IMR-90 (cell line): ENCODE results near the gene S1PR4. TPM values are rescaled to one million over a fixed set of nuclear protein-coding genes. Genes with fewer than 3 reads are reported as not detected.

Experiments used
- ATAC-seq: fragments of 200-7000 bp; cut with Tn5 transposase; 2 replicates; pipeline ENCODE4 v1.9.1; 2020; ENCODE audit warnings: low read depth, mild to moderate bottlenecking, moderate library complexity
- BruUV-seq: library from RNA; stranded (reverse); fragments of 400-500 nt; replicated peaks from 2 replicates; lab custom pipeline; 2021; lab: Mats Ljungman, UMichigan
- CTCF ChIA-PET: fragments of 300-600 bp; formaldehyde crosslinking; extraction: SDS; loops from one replicate; lab custom pipeline; 2021; ENCODE audit warnings: antibody characterized with exemption; lab: Yijun Ruan, JAX
- POLR2A ChIA-PET: fragments of 300-600 bp; sonication (Branson Sonifier 250); formaldehyde crosslinking; loops from one replicate; lab custom pipeline; 2022; ENCODE audit warnings: antibody characterized with exemption; ENCODE audit not compliant: unreplicated experiment; lab: Charles Lee
- DNase-seq: peaks from one replicate; pipeline ENCODE4 v3.0.0; 2013
- H2AFZ ChIP-seq: replicated peaks from 2 replicates; pipeline ENCODE3; 2013; ENCODE audit warnings: low read length, mild to moderate bottlenecking; ENCODE audit not compliant: poor library complexity
- H2AK5ac ChIP-seq: 2 replicates; pipeline ENCODE4 v1.6.1; 2013; ENCODE audit warnings: low read depth, low read length, inconsistent platforms
- H2AK9ac ChIP-seq: replicated peaks from 2 replicates; pipeline ENCODE3; 2013; ENCODE audit warnings: mild to moderate bottlenecking, low read depth, low read length, moderate library complexity; ENCODE audit not compliant: poor library complexity
- H2BK120ac ChIP-seq: 2 replicates; pipeline ENCODE4 v1.6.1; 2013; ENCODE audit warnings: low read depth, low read length, inconsistent platforms
- H2BK15ac ChIP-seq: 3 replicates; pipeline ENCODE4 v1.6.1; 2013; ENCODE audit warnings: low read depth, low read length, inconsistent platforms
- H2BK20ac ChIP-seq: 2 replicates; pipeline ENCODE4 v1.6.1; 2013; ENCODE audit warnings: low read depth, mild to moderate bottlenecking, inconsistent platforms, low read length, moderate library complexity
- H2BK5ac ChIP-seq: 2 replicates; pipeline ENCODE4 v1.6.1; 2013; ENCODE audit warnings: mild to moderate bottlenecking, low read depth, low read length, inconsistent platforms; ENCODE audit not compliant: poor library complexity, severe bottlenecking
- H3K14ac ChIP-seq: replicated peaks from 2 replicates; pipeline ENCODE4 v1.6.1; 2013; ENCODE audit warnings: low read depth, low read length, inconsistent platforms
- H3K18ac ChIP-seq: 2 replicates; pipeline ENCODE4 v1.6.1; 2013; ENCODE audit warnings: low read depth, low read length, control low read depth
- H3K23ac ChIP-seq: 2 replicates; pipeline ENCODE4 v1.6.1; 2013; ENCODE audit warnings: low read depth, low read length, inconsistent platforms
- H3K27ac ChIP-seq: 2 replicates; pipeline ENCODE4 v1.5.1; 2013; ENCODE audit warnings: mild to moderate bottlenecking, control low read depth, low read length; ENCODE audit not compliant: insufficient read depth
- H3K27me3 ChIP-seq: 2 replicates; pipeline ENCODE4 v1.6.1; 2013; ENCODE audit warnings: low read length; ENCODE audit not compliant: control insufficient read depth, insufficient read depth
- H3K36me3 ChIP-seq: 2 replicates; pipeline ENCODE4 v1.6.1; 2013; ENCODE audit warnings: low read length, mixed read lengths; ENCODE audit not compliant: control insufficient read depth, insufficient read depth
- H3K4ac ChIP-seq: 2 replicates; pipeline ENCODE4 v1.6.1; 2013; ENCODE audit warnings: low read depth, low read length, inconsistent platforms
- H3K4me1 ChIP-seq: 2 replicates; pipeline ENCODE4 v1.6.1; 2013; ENCODE audit warnings: low read length, mixed read lengths; ENCODE audit not compliant: control insufficient read depth, insufficient read depth
- H3K4me2 ChIP-seq: 2 replicates; pipeline ENCODE4 v1.6.1; 2013; ENCODE audit warnings: low read depth, mild to moderate bottlenecking, control low read depth, low read length, moderate library complexity
- H3K4me3 ChIP-seq: 2 replicates; pipeline ENCODE4 v1.5.1; 2013; ENCODE audit warnings: low read depth, mild to moderate bottlenecking, control low read depth, low read length, moderate library complexity; ENCODE audit not compliant: insufficient read depth
- H3K56ac ChIP-seq: 2 replicates; pipeline ENCODE4 v1.6.1; 2013; ENCODE audit warnings: low read length, inconsistent platforms; ENCODE audit not compliant: insufficient read depth; ENCODE audit errors: extremely low read depth
- H3K79me1 ChIP-seq, 2 experiments: 2 replicates each; pipeline ENCODE4 v1.6.1; 2013; ENCODE audit warnings: low read length in 2 of 2, inconsistent platforms in 1 of 2, low read depth in 1 of 2
- H3K9ac ChIP-seq: 2 replicates; pipeline ENCODE4 v1.6.1; 2013; ENCODE audit warnings: low read depth, low read length, control low read depth
- H3K9me1 ChIP-seq: 2 replicates; pipeline ENCODE4 v1.6.1; 2013; ENCODE audit warnings: low read length, inconsistent platforms; ENCODE audit not compliant: insufficient read depth
- H3K9me3 ChIP-seq: 2 replicates; pipeline ENCODE4 v1.6.1; 2013; ENCODE audit warnings: low read length; ENCODE audit not compliant: control insufficient read depth, insufficient read depth
- H4K20me1 ChIP-seq: 2 replicates; pipeline ENCODE4 v1.6.1; 2013; ENCODE audit warnings: low read length, inconsistent platforms; ENCODE audit not compliant: insufficient read depth
- H4K5ac ChIP-seq: 2 replicates; pipeline ENCODE4 v1.6.1; 2013; ENCODE audit warnings: mild to moderate bottlenecking, low read depth, low read length, control low read depth
- H4K8ac ChIP-seq, 2 experiments: 2 replicates each; pipeline ENCODE4 v1.6.1; 2013; ENCODE audit warnings: low read depth in 2 of 2, low read length in 2 of 2, control low read depth in 1 of 2, inconsistent platforms in 1 of 2
- H4K91ac ChIP-seq: 2 replicates; pipeline ENCODE4 v1.6.1; 2013; ENCODE audit warnings: low read depth, low read length, inconsistent platforms; ENCODE audit not compliant: insufficient read depth
- BHLHE40 ChIP-seq: fragments of 150-350 bp; IDR thresholded peaks from 2 replicates; pipeline ENCODE4 v1.6.1; 2016; ENCODE audit warnings: mild to moderate bottlenecking, low read depth, low read length
- CEBPB ChIP-seq: IDR thresholded peaks from 2 replicates; pipeline ENCODE4 v1.6.1; 2012; ENCODE audit warnings: low read depth, low read length, improper control_type of control experiment
- MAZ ChIP-seq: IDR thresholded peaks from 2 replicates; pipeline ENCODE4 v1.6.1; 2012; ENCODE audit warnings: low read depth, mild to moderate bottlenecking, low read length, improper control_type of control experiment, moderate library complexity, borderline replicate concordance
- MXI1 ChIP-seq: IDR thresholded peaks from 2 replicates; pipeline ENCODE4 v1.6.1; 2012; ENCODE audit warnings: low read depth, mild to moderate bottlenecking, low read length, moderate library complexity, borderline replicate concordance
- NFE2L2 ChIP-seq: fragments of 150-350 bp; IDR thresholded peaks from 2 replicates; pipeline ENCODE4 v1.6.1; 2016; ENCODE audit warnings: low read depth, mild to moderate bottlenecking, low read length
- POLR2A ChIP-seq: IDR thresholded peaks from 2 replicates; pipeline ENCODE4 v1.6.1; 2012; ENCODE audit warnings: mild to moderate bottlenecking, low read depth, low read length
- RAD21 ChIP-seq: IDR thresholded peaks from 2 replicates; pipeline ENCODE4 v1.6.1; 2012; ENCODE audit warnings: low read length, improper control_type of control experiment
- RCOR1 ChIP-seq: IDR thresholded peaks from 2 replicates; pipeline ENCODE4 v1.6.1; 2012; ENCODE audit warnings: mild to moderate bottlenecking, low read length, improper control_type of control experiment; ENCODE audit not compliant: insufficient replicate concordance
- RFX5 ChIP-seq: IDR thresholded peaks from 2 replicates; pipeline ENCODE4 v1.8.0; 2012; ENCODE audit warnings: low read depth, mild to moderate bottlenecking, low read length, moderate library complexity
- SMC3 ChIP-seq: fragments of 150-350 bp; IDR thresholded peaks from 2 replicates; pipeline ENCODE4 v1.6.1; 2016; ENCODE audit warnings: low read depth, mild to moderate bottlenecking, antibody characterized with exemption, low read length, moderate library complexity
- WGBS, 2 experiments: methylation state at CpG; one replicate each; pipeline versions ENCODE4 v1.1.5 to v1.1.7; 2013; ENCODE audit warnings: missing lambda C conversion rate in 2 of 2; ENCODE audit not compliant: insufficient read length in 1 of 2; ENCODE audit errors: extremely low coverage in 2 of 2; 5-methylcytosine and 5-hydroxymethylcytosine counted together
- dilution Hi-C: fragments of 300-500 bp; cut with HindIII; formaldehyde crosslinking; loops from one replicate; pipeline ENCODE4 v1.14.3; 2018; ENCODE audit warnings: low sequenced_read_pairs; ENCODE audit not compliant: unreplicated experiment
- in situ Hi-C: fragments of 300-500 bp; cut with MboI; formaldehyde crosslinking; loops from 3 replicates; pipeline ENCODE4 v1.14.3; 2019; ENCODE audit warnings: low sequenced_read_pairs, inconsistent platforms, mixed read lengths
- intact Hi-C: fragments of 100-400 bp; cut with micrococcal nuclease; formaldehyde crosslinking; loops from 2 replicates; pipeline ENCODE4 v1.10.0; 2022
- polyA plus RNA-seq, 3 experiments: library from polyadenylated mRNA; depleted of rRNA; stranded (reverse); fragments of >200 nt; gene quantifications; 2 replicates each; pipeline ENCODE4 v1.2.3, GENCODE V29; 2012; ENCODE audit warnings: low replicate concordance in 1 of 3
- total RNA-seq: library from RNA; depleted of rRNA; stranded (reverse); fragments of >200 nt; gene quantifications from 2 replicates; pipeline ENCODE4 v1.2.3, GENCODE V29; 2012
- TF ChIP-seq, protein P1 (sequence below): fragments of 150-350 bp; IDR thresholded peaks from 2 replicates; pipeline ENCODE4 v1.6.1; 2017; ENCODE audit warnings: mild to moderate bottlenecking, antibody characterized with exemption, low read length, low read depth
- TF ChIP-seq, protein P2 (sequence below): conservative IDR thresholded peaks from 2 replicates; pipeline ENCODE4 v1.5.1; 2012; ENCODE audit warnings: mild to moderate bottlenecking, low read depth, low read length, improper control_type of control experiment

The S1PR4 gene
- total and polyA plus RNA-seq, 2 of the 4 experiments (the other 2 are of a cell fraction), result not detected

DNA sequence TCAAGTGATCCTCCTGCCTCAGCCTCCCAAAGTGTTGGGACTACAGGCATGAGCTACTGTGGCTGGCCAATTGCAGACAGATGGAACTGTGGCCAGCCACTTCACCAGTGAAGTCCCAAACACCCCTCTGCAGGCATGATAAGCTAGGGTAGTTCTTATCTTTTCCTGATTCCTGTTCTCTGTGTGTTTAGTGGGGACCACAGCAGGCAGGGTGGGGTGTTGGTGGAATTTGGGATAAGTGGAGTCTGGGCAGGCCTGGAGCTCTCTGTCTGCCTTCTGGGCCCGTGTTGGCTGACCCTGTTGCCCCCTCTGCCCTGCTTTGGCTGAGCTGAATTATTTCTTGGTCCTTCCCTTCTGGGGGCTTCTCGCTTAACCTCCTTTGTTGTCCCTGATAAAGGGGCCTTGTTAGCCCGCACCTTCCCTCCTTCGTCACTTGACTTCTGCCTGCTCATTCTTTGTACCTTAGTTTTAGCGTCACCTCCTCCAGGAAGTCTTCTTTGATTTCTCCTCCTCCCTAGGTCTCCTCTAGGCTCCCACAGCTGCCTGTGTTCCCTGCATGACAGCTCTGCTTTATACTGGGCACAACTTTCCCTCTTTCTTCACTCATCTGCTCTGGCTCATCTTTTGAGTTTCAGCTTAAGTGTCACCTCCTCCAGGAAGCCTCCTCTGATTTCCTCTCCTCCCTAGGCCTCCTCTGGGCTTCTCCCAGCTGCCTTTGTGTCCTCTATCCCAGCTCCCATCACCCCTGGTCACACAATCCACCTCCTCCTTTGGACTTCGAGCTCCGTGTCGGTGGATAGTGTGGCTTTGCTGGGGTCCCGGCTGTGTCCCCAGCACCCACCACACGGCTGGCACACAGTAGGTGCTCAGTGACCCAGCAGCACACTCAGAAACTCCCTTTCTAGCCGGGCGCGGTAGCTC lies 5.4 kb downstream of the S1PR4 start (continued):
- TF ChIP-seq CEBPB (no peak), MAZ (no peak)

DNA sequence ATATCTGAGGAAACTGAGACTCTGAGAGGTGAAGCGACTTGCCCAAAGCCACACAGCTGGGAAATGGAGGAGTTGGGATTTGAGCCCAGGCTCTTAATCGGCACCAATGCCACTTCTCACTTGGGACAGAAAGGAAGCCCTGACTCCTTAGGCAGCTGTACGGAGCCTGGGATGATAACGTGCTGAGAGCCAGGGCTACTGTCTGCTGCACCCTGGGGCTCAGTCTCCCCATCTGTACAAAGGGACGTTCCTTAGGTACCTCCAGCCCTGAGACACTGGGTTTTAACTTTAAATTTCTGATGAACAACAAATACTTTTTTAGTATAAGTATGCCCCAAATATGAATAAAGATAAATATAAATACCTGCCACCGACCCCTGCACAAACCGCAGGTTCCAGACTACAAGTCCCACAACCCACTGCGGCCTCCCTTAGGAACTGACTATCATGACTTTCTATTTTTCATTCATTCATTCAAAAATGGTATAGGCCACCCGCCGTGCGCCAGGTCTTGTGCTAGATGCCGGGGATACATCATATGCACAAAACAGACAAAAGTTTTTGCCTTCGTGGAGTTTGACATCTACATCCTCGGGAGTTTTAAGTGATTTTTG lies 6.4 kb downstream of the S1PR4 start:
- no TSS peak for BruUV-seq
- no peak overlapping the region for H2BK5ac ChIP-seq
- peak overlapping the region; percentile 91 to 97 for H4K8ac ChIP-seq
- H3K4ac ChIP-seq, result peak overlapping the region; percentile 65
- peaks cover 9% of the 10 kb centered on the region for H3K4me1 ChIP-seq
- H2AK9ac ChIP-seq, result no peak overlapping the region
- H3K27ac ChIP-seq, result peak overlapping the region; percentile 36; the same call in 1 of the 2 replicates
- H3K4me3 ChIP-seq, result peak overlapping the region; percentile 94
- peak overlapping the region; percentile 86 for H4K5ac ChIP-seq
- H4K20me1 ChIP-seq, result peaks cover 30% of the 10 kb centered on the region
- no peak overlapping the region for H2BK15ac ChIP-seq
- intact Hi-C loops (no loop called here), in situ Hi-C loops (no loop called here), dilution Hi-C loops (no loop called here)
- H3K79me1 ChIP-seq, result peaks cover 5 to 39% of the 10 kb centered on the region in 2 experiments; a peak in 2 of 4 replicates
- peaks cover 3% of the 10 kb centered on the region; the same call in 1 of the 2 replicates for H3K9me1 ChIP-seq
- H4K91ac ChIP-seq, result peak overlapping the region; percentile 45; the same call in 1 of the 2 replicates
- H3K56ac ChIP-seq, result no peak overlapping the region
- H2BK20ac ChIP-seq, result no peak overlapping the region
- H2BK120ac ChIP-seq, result peak overlapping the region; percentile 13; the same call in 1 of the 2 replicates
- H3K18ac ChIP-seq, result no peak overlapping the region
- H3K14ac ChIP-seq, result no peak overlapping the region
- no peak overlapping the region for H3K9ac ChIP-seq
- H3K27me3 ChIP-seq, result no peaks in the 10 kb centered on the region
- H2AK5ac ChIP-seq, result 0 out of 2 replicates have a peak overlapping the region, but pooled peaks have one; percentile 21
- H3K4me2 ChIP-seq, result peak overlapping the region; percentile 88
- ATAC-seq (peak; percentile 53), DNase-seq (no peak)
- H3K23ac ChIP-seq, result no peak overlapping the region
- ChIA-PET CTCF (no interaction called here), POLR2A (no interaction called here)
- H3K9me3 ChIP-seq, result no peaks in the 10 kb centered on the region
- peak overlapping the region; percentile 94 for H2AFZ ChIP-seq
- H3K36me3 ChIP-seq, result peaks cover 5% of the 10 kb centered on the region; the same call in 1 of the 2 replicates
- no CpG with 5 or more reads among the region's 14 CpGs for WGBS, 2 experiments
- no peak for TF ChIP-seq POLR2A
- TF ChIP-seq SMC3, result no peak
- no peak for TF ChIP-seq RFX5
- TF ChIP-seq RCOR1, result no peak
- no peak for TF ChIP-seq MXI1
- TF ChIP-seq RAD21, result no peak
- no peak for TF ChIP-seq CEBPB
- TF ChIP-seq, protein P1, sequence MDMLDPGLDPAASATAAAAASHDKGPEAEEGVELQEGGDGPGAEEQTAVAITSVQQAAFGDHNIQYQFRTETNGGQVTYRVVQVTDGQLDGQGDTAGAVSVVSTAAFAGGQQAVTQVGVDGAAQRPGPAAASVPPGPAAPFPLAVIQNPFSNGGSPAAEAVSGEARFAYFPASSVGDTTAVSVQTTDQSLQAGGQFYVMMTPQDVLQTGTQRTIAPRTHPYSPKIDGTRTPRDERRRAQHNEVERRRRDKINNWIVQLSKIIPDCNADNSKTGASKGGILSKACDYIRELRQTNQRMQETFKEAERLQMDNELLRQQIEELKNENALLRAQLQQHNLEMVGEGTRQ, result no peak
- no peak for TF ChIP-seq NFE2L2
- no peak for TF ChIP-seq MAZ
- TF ChIP-seq, protein P2, sequence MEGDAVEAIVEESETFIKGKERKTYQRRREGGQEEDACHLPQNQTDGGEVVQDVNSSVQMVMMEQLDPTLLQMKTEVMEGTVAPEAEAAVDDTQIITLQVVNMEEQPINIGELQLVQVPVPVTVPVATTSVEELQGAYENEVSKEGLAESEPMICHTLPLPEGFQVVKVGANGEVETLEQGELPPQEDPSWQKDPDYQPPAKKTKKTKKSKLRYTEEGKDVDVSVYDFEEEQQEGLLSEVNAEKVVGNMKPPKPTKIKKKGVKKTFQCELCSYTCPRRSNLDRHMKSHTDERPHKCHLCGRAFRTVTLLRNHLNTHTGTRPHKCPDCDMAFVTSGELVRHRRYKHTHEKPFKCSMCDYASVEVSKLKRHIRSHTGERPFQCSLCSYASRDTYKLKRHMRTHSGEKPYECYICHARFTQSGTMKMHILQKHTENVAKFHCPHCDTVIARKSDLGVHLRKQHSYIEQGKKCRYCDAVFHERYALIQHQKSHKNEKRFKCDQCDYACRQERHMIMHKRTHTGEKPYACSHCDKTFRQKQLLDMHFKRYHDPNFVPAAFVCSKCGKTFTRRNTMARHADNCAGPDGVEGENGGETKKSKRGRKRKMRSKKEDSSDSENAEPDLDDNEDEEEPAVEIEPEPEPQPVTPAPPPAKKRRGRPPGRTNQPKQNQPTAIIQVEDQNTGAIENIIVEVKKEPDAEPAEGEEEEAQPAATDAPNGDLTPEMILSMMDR, result no peak
- TF ChIP-seq BHLHE40, result no peak
